ENCODE measurements around the gene CHMP4B.

GRCh38 chr20:33899106-33899505 is 88.0 kb downstream of the CHMP4B start:
- TF ChIP-seq GATA2 (IDR thresholded peaks at IDR 0.05; ENCODE audit: low read depth, low read length) (no peak), GATA3 (IDR thresholded peaks at IDR 0.05; ENCODE audit: low read depth, low read length) (no peak)
